ENCODE results near the gene MRPL51.

The MRPL51 gene

DNA sequence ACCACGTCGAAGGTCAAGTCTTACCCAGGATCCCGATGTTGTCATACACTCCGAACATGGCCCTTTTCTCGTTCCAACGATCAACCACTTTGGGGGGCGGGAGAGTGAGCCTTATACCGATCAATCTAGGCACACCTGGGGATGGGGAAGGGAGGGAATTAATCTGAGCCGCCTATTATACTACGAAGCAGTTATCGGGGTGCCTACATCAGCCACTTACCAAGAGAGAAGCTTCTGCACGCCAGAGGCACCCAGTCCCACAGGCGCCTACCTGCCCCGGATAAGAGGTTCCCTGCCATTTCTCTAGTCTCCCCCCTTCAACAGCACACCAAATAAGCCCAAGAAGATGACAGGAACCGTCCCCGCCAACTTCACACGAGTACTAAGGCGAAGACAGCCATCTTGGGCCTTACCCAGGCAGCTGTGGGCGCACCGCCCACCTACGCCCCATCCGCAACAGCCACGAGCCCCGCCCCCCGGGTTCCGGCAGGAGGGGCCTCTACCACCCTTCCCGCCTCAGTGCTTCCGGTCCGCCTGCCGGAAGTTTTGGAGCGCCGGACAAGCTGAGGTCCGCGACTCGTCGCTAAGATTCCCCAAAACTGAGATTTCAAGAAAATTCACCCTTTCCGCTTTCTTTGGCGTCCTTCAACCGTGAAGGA is at the start of gene MRPL51:
MRPL51 (minus strand) TSS at position 425 of the 659 bp plus-strand sequence; CDS start at position 299, 126 bp downstream.
- peak; percentile 99 for DNase-seq

DNA sequence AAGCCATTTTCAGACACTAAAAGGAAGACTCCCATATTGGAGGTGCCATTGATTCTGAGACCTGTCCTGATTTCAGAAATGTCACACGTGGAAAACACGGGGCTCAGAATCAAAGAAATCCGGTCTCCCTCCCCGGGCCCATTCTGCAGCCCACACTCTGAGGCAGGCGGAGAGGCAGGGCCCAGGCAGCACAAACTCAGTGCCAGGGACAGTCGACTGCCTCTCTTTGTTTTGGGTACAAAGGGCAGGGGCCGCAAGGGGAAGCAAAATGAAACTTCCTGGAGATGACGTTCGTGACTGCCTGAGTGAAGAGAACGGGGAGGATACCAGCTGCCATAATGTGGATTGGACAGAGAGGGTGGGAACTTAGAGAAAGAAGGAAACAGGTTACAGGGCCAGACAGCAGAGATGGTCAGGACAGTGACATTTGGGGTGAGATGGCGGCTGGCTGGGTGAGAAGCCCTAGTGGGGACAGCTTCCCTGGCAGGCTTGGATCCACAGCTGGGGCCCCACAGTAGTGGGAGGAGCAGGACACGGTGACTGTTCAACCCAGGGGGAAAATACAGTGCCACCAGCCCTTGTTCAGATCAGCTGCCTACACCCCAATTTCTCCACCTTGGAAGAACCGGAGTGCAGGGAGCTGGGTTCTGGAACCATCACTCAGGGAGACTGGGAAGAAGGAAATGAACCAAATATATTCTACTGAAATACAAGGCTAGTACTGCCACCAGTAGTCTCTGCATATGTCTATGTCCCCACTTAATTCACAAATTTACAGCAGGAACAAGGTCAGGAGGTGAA is 49.3 kb upstream of the MRPL51 start:
- no peak for DNase-seq

- DNase-seq, result no peak
Observed at GRCh38 chr12:6541371-6542165, 48.5 kb upstream of the MRPL51 start.

- peak; percentile 54 for DNase-seq
Observed at GRCh38 chr12:6540181-6540877, 47.3 kb upstream of the MRPL51 start.

GRCh38 chr12:6539707-6540134 is 46.7 kb upstream of the MRPL51 start:
- DNase-seq, result no peak

GRCh38 chr12:6539314-6539682 is 46.2 kb upstream of the MRPL51 start:
- DNase-seq, result no peak

GRCh38 chr12:6538420-6539313 is 45.6 kb upstream of the MRPL51 start:
- no peak for DNase-seq

DNA sequence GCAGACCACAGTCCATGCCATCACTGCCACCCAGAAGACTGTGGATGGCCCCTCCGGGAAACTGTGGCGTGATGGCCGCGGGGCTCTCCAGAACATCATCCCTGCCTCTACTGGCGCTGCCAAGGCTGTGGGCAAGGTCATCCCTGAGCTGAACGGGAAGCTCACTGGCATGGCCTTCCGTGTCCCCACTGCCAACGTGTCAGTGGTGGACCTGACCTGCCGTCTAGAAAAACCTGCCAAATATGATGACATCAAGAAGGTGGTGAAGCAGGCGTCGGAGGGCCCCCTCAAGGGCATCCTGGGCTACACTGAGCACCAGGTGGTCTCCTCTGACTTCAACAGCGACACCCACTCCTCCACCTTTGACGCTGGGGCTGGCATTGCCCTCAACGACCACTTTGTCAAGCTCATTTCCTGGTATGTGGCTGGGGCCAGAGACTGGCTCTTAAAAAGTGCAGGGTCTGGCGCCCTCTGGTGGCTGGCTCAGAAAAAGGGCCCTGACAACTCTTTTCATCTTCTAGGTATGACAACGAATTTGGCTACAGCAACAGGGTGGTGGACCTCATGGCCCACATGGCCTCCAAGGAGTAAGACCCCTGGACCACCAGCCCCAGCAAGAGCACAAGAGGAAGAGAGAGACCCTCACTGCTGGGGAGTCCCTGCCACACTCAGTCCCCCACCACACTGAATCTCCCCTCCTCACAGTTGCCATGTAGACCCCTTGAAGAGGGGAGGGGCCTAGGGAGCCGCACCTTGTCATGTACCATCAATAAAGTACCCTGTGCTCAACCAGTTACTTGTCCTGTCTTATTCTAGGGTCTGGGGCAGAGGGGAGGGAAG is 44.7 kb upstream of the MRPL51 start:
- DNase-seq, result peak; percentile 85

DNA sequence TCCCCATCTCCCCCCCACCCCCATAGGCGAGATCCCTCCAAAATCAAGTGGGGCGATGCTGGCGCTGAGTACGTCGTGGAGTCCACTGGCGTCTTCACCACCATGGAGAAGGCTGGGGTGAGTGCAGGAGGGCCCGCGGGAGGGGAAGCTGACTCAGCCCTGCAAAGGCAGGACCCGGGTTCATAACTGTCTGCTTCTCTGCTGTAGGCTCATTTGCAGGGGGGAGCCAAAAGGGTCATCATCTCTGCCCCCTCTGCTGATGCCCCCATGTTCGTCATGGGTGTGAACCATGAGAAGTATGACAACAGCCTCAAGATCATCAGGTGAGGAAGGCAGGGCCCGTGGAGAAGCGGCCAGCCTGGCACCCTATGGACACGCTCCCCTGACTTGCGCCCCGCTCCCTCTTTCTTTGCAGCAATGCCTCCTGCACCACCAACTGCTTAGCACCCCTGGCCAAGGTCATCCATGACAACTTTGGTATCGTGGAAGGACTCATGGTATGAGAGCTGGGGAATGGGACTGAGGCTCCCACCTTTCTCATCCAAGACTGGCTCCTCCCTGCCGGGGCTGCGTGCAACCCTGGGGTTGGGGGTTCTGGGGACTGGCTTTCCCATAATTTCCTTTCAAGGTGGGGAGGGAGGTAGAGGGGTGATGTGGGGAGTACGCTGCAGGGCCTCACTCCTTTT is 44.0 kb upstream of the MRPL51 start:
- no peak for DNase-seq

- peak; percentile 16 for DNase-seq
Observed at GRCh38 chr12:6535960-6536847, 43.1 kb upstream of the MRPL51 start.

DNA sequence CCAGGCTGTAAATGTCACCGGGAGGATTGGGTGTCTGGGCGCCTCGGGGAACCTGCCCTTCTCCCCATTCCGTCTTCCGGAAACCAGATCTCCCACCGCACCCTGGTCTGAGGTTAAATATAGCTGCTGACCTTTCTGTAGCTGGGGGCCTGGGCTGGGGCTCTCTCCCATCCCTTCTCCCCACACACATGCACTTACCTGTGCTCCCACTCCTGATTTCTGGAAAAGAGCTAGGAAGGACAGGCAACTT is 42.6 kb upstream of the MRPL51 start:
- no peak for DNase-seq

- peak; percentile 83 for DNase-seq
Observed at GRCh38 chr12:6534945-6535696, 42.1 kb upstream of the MRPL51 start.

GRCh38 chr12:6534695-6534944 is 41.6 kb upstream of the MRPL51 start:
- no peak for DNase-seq

DNA sequence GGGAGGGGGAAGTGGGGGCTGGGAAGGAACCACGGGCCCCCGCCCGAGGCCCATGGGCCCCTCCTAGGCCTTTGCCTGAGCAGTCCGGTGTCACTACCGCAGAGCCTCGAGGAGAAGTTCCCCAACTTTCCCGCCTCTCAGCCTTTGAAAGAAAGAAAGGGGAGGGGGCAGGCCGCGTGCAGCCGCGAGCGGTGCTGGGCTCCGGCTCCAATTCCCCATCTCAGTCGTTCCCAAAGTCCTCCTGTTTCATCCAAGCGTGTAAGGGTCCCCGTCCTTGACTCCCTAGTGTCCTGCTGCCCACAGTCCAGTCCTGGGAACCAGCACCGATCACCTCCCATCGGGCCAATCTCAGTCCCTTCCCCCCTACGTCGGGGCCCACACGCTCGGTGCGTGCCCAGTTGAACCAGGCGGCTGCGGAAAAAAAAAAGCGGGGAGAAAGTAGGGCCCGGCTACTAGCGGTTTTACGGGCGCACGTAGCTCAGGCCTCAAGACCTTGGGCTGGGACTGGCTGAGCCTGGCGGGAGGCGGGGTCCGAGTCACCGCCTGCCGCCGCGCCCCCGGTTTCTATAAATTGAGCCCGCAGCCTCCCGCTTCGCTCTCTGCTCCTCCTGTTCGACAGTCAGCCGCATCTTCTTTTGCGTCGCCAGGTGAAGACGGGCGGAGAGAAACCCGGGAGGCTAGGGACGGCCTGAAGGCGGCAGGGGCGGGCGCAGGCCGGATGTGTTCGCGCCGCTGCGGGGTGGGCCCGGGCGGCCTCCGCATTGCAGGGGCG is 41.0 kb upstream of the MRPL51 start, which contains the start of gene GAPDH:
GAPDH (plus strand) TSS at position 595 of the 772 bp plus-strand sequence. CDS start 316 bp downstream, outside the sequence.
- DNase-seq, result peak; percentile 89

- DNase-seq, result no peak
Observed at GRCh38 chr12:6533653-6533922, 40.5 kb upstream of the MRPL51 start.

- DNase-seq, result peak; percentile 32
Observed at GRCh38 chr12:6532927-6533652, 40.0 kb upstream of the MRPL51 start.

DNA sequence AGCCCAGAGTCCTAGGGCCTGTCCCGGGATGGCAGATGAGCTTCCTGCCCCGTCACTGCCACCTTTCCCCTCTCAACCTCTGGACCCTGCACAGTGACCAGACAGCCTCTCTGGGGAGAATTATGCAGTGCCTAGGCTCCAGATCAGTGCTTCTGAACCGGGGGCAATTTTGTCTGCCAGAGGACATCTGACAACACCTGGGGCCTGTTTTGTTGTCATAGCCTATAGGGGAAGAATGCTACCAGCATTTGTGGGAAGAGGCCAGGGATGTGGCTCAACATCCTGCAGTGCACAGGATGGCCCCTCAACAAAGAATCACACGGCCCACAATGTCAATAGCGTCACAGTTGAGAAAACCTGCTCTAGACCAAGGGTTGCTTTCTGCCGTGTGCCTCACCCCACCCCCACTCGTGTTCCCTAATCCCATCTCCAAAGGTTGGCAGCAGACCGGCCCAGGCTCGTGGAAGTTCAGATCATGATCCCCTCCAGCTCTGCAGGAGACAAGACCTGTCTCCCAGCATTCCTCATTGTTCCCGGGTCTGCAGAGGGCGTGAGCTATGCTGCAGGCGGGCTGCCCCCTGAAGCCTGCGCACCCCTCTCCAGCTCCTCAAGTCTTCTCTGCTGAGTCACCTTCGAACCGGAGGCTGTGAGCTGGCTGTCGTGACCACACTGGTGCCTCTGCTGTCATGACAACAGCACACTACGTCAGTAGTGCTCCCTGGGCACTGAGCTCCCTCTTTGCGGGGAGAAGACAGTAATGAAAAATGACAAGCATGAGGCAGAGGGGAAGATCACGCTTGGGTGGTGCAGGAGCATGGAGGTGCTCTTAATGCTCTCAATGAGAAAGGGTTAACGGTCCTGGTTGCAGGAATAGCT is 39.2 kb upstream of the MRPL51 start:
- DNase-seq, result peak; percentile 88
